ENCODE results near the gene SCIMP.

GRCh38 chr17:5260542-5260941 is 25.9 kb upstream of the SCIMP start:
- TF ChIP-seq CTCF (IDR thresholded peaks at IDR 0.05), result no peak
- no peak for TF ChIP-seq ZFX (IDR thresholded peaks at IDR 0.05; ENCODE audit: borderline replicate concordance)

Measured in 22Rv1 (cell line).